ENCODE results near the gene FIGNL2. TPM values are rescaled to one million over a fixed set of nuclear protein-coding genes. Genes with fewer than 3 reads are reported as not detected.

FIGNL2 gene
- total RNA-seq, 1 donor from 2014 or later = 6.7 TPM

GRCh38 chr12:51884676-51885229 lies 36.2 kb upstream of the FIGNL2 start:
- no peak overlapping the region for H3K4me2 ChIP-seq (ENCODE audit: low read length)

GRCh38 chr12:51883998-51884675 lies 35.6 kb upstream of the FIGNL2 start:
- Mint-ChIP-seq H3K4me3 (ENCODE audit: unreplicated experiment) (no peak overlapping the region), H3K27ac (ENCODE audit: unreplicated experiment) (no peak overlapping the region), H3K36me3 (ENCODE audit: low read depth, unreplicated experiment) (no peaks in the 10 kb centered on the region), H3K4me1 (ENCODE audit: low read depth, unreplicated experiment) (peaks cover 4% of the 10 kb centered on the region), H3K9me3 (ENCODE audit: unreplicated experiment) (peaks cover 5% of the 10 kb centered on the region), H3K27me3 (ENCODE audit: low read depth, unreplicated experiment) (peaks cover 9% of the 10 kb centered on the region)
- no peak overlapping the region for H3K4me3 ChIP-seq (ENCODE audit: insufficient read depth, low read depth, low read length)
- no peak overlapping the region for H3K27ac ChIP-seq (ENCODE audit: low read depth, low read length)
- DNase-seq (ENCODE audit: low read depth) (no peak), FAIRE-seq (no peak)
- TF ChIP-seq CTCF (IDR thresholded peaks at IDR 0.05; ENCODE audit: insufficient read depth, low read depth, low read length) (no peak), EZH2 (IDR thresholded peaks at IDR 0.05; ENCODE audit: insufficient read depth, low read length) (no peak)
- H3K27me3 ChIP-seq (ENCODE audit: insufficient read depth, low read length) = no peaks in the 10 kb centered on the region
- no peaks in the 10 kb centered on the region for H4K20me1 ChIP-seq (ENCODE audit: insufficient read depth, low read length)
- peaks cover 5% of the 10 kb centered on the region for H3K9me3 ChIP-seq (ENCODE audit: insufficient read depth, low read depth, low read length)
- no peak overlapping the region for H2AFZ ChIP-seq (ENCODE audit: low read depth, low read length)
- H3K4me1 ChIP-seq (ENCODE audit: insufficient read depth, low read length) = peaks cover 13% of the 10 kb centered on the region
- H3K79me2 ChIP-seq (ENCODE audit: insufficient read depth, low read length) = no peaks in the 10 kb centered on the region
- H3K4me2 ChIP-seq (ENCODE audit: low read length) = no peak overlapping the region
- H3K9ac ChIP-seq (ENCODE audit: low read length) = no peak overlapping the region
- H3K36me3 ChIP-seq (ENCODE audit: insufficient read depth, low read length) = no peaks in the 10 kb centered on the region

More at GRCh38 chr12:51884676-51885229, 36.2 kb upstream of the FIGNL2 start:
- no peaks in the 10 kb centered on the region for H3K27me3 ChIP-seq (ENCODE audit: insufficient read depth, low read length)
- no peak overlapping the region for H3K27ac ChIP-seq (ENCODE audit: low read depth, low read length)
- no peak overlapping the region for H3K9ac ChIP-seq (ENCODE audit: low read length)
- DNase-seq (ENCODE audit: low read depth) = no peak
- Mint-ChIP-seq H3K36me3 (ENCODE audit: low read depth, unreplicated experiment) (no peaks in the 10 kb centered on the region), H3K4me1 (ENCODE audit: low read depth, unreplicated experiment) (peaks cover 4% of the 10 kb centered on the region), H3K27me3 (ENCODE audit: low read depth, unreplicated experiment) (peaks cover 13% of the 10 kb centered on the region), H3K4me3 (ENCODE audit: unreplicated experiment) (no peak overlapping the region), H3K9me3 (ENCODE audit: unreplicated experiment) (peaks cover 5% of the 10 kb centered on the region), H3K27ac (ENCODE audit: unreplicated experiment) (no peak overlapping the region)
- peaks cover 5% of the 10 kb centered on the region for H3K9me3 ChIP-seq (ENCODE audit: insufficient read depth, low read depth, low read length)
- no peak for FAIRE-seq
- no peak overlapping the region for H2AFZ ChIP-seq (ENCODE audit: low read depth, low read length)
- no peaks in the 10 kb centered on the region for H4K20me1 ChIP-seq (ENCODE audit: insufficient read depth, low read length)
- H3K79me2 ChIP-seq (ENCODE audit: insufficient read depth, low read length) = no peaks in the 10 kb centered on the region
- peaks cover 13% of the 10 kb centered on the region for H3K4me1 ChIP-seq (ENCODE audit: insufficient read depth, low read length)
- H3K4me3 ChIP-seq (ENCODE audit: insufficient read depth, low read depth, low read length) = no peak overlapping the region
- TF ChIP-seq CTCF (IDR thresholded peaks at IDR 0.05; ENCODE audit: insufficient read depth, low read depth, low read length) (no peak), EZH2 (IDR thresholded peaks at IDR 0.05; ENCODE audit: insufficient read depth, low read length) (no peak)
- H3K36me3 ChIP-seq (ENCODE audit: insufficient read depth, low read length) = no peaks in the 10 kb centered on the region

- TF ChIP-seq EZH2 (IDR thresholded peaks at IDR 0.05; ENCODE audit: insufficient read depth, low read length) (no peak), CTCF (IDR thresholded peaks at IDR 0.05; ENCODE audit: insufficient read depth, low read depth, low read length) (no peak)
- H3K4me1 Mint-ChIP-seq (ENCODE audit: low read depth, unreplicated experiment) = peaks cover 4% of the 10 kb centered on the region
- Histone ChIP-seq H2AFZ (ENCODE audit: low read depth, low read length) (no peak overlapping the region), H3K9me3 (ENCODE audit: insufficient read depth, low read depth, low read length) (peaks cover 5% of the 10 kb centered on the region), H3K36me3 (ENCODE audit: insufficient read depth, low read length) (no peaks in the 10 kb centered on the region), H3K4me3 (ENCODE audit: insufficient read depth, low read depth, low read length) (no peak overlapping the region), H3K27me3 (ENCODE audit: insufficient read depth, low read length) (no peaks in the 10 kb centered on the region), H4K20me1 (ENCODE audit: insufficient read depth, low read length) (no peaks in the 10 kb centered on the region), H3K27ac (ENCODE audit: low read depth, low read length) (no peak overlapping the region), H3K79me2 (ENCODE audit: insufficient read depth, low read length) (no peaks in the 10 kb centered on the region), H3K4me2 (ENCODE audit: low read length) (no peak overlapping the region), H3K4me1 (ENCODE audit: insufficient read depth, low read length) (peaks cover 13% of the 10 kb centered on the region), H3K9ac (ENCODE audit: low read length) (no peak overlapping the region)
- FAIRE-seq (no peak), DNase-seq (ENCODE audit: low read depth) (no peak)
- H3K4me3 Mint-ChIP-seq (ENCODE audit: unreplicated experiment) = no peak overlapping the region
- no peak overlapping the region for H3K27ac Mint-ChIP-seq (ENCODE audit: unreplicated experiment)
- H3K27me3 Mint-ChIP-seq (ENCODE audit: low read depth, unreplicated experiment) = peaks cover 3% of the 10 kb centered on the region
- no peaks in the 10 kb centered on the region for H3K36me3 Mint-ChIP-seq (ENCODE audit: low read depth, unreplicated experiment)
- peaks cover 5% of the 10 kb centered on the region for H3K9me3 Mint-ChIP-seq (ENCODE audit: unreplicated experiment)
Observed at GRCh38 chr12:51883295-51883694, 34.8 kb upstream of the FIGNL2 start.
